Stimulated activated memory B cell treated with anti-CD40 and anti-IgM and Interleukin-4, amounts not matched to agents 10 μg/mL and 1 μg/mL and 100 μg/mL, for 72 hours (primary cell): Measurements from ENCODE around the gene ZNF81.
"Not testable (repeated sequence)": the region's sequence is repeated elsewhere in the genome, so short reads cannot be mapped to it uniquely, and the experiment has no call there.

Experiments used
- ATAC-seq: fragments of 150-1000 bp; cut with Tn5 transposase; 2 replicates; pipeline ENCODE4 v1.10.0; 2021
- H3K27ac Mint-ChIP-seq: one replicate; pipeline ENCODE4 v1.8.0; 2022; ENCODE audit warnings: mild to moderate bottlenecking, mixed read lengths
- H3K27me3 Mint-ChIP-seq: one replicate; pipeline ENCODE4 v1.8.0; 2022; ENCODE audit warnings: mixed read lengths
- H3K36me3 Mint-ChIP-seq: one replicate; pipeline ENCODE4 v1.8.0; 2022; ENCODE audit warnings: mixed read lengths
- H3K4me1 Mint-ChIP-seq: one replicate; pipeline ENCODE4 v1.8.0; 2022; ENCODE audit warnings: mixed read lengths
- H3K4me3 Mint-ChIP-seq: one replicate; pipeline ENCODE4 v1.8.0; 2022; ENCODE audit warnings: mild to moderate bottlenecking, moderate library complexity, mixed read lengths
- H3K9me3 Mint-ChIP-seq: one replicate; pipeline ENCODE4 v1.8.0; 2022; ENCODE audit warnings: mixed read lengths

ZNF81 gene

DNA sequence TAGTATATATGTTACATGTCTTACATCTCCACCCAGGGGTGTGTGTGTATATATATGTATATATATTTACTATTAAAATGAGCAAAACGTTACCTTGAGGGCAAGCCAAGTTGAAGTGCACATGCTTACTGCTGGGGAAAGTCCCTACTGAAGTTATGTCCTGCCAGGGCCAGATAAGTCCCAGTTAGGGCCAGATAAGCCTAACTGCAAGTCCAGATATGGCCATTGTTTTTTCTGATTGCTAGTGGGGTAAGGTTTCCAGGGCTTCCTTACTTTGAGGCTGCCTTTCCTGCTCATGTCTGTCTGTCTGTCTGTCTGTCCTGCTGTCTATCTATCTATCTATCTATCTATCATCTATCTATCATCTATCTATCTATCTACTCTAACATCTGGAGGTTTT, 19.3 kb upstream of the ZNF81 start:
- no peak overlapping the region for H3K4me3 Mint-ChIP-seq
- H3K27ac Mint-ChIP-seq: no peak overlapping the region
- peaks cover 4% of the 10 kb centered on the region for H3K9me3 Mint-ChIP-seq
- peaks cover 6% of the 10 kb centered on the region for H3K27me3 Mint-ChIP-seq
- ATAC-seq: no peak
- no peaks in the 10 kb centered on the region for H3K36me3 Mint-ChIP-seq
- no peaks in the 10 kb centered on the region for H3K4me1 Mint-ChIP-seq

DNA sequence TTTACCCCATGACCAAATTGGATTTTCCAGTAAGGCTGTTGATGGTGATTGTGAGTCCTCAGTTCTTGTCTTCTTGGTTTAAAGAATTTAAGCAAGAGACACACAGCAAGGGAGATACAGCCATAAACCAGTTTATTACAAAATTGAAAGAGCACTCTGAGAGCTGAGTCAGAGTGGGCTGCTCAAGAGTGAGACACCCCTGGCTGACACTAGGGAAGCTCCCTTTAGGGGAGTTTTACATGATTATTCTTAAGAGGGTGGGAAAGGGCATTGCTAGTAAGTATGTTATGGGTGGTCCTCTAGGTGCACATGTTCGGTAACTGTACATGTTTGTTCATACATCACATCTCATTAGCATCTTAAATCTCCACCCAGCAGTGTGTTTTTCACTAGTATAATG, 18.8 kb upstream of the ZNF81 start:
- Mint-ChIP-seq H3K9me3 (peaks cover 4% of the 10 kb centered on the region), H3K27me3 (peaks cover 2% of the 10 kb centered on the region), H3K36me3 (no peaks in the 10 kb centered on the region), H3K4me1 (no peaks in the 10 kb centered on the region), H3K4me3 (no peak overlapping the region), H3K27ac (no peak overlapping the region)
- no peak for ATAC-seq

DNA sequence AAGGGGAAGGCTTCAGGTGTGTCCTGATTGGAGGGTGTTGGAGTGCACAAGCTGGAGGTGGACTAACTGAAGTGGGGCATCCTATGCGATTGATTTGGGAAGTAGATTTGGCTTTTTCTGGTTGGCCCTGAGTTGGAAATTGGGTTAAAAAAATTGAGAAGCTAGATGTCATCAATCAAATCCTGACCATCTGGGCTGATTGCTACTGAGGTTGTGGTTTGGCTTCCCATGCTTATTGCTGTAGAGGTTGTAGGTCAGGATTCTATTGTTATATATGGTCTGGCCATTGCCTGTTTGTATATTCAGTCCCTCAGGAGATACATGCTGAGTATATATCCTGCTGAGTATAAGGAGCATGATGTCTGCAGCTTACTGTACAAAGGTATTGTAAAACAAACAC, 7.7 kb upstream of the ZNF81 start:
- H3K9me3 Mint-ChIP-seq: no peaks in the 10 kb centered on the region
- ATAC-seq: no peak
- no peak overlapping the region for H3K27ac Mint-ChIP-seq
- H3K27me3 Mint-ChIP-seq: no peaks in the 10 kb centered on the region
- H3K4me1 Mint-ChIP-seq: no peaks in the 10 kb centered on the region
- H3K36me3 Mint-ChIP-seq: peaks cover under 1% of the 10 kb centered on the region
- no peak overlapping the region for H3K4me3 Mint-ChIP-seq

DNA sequence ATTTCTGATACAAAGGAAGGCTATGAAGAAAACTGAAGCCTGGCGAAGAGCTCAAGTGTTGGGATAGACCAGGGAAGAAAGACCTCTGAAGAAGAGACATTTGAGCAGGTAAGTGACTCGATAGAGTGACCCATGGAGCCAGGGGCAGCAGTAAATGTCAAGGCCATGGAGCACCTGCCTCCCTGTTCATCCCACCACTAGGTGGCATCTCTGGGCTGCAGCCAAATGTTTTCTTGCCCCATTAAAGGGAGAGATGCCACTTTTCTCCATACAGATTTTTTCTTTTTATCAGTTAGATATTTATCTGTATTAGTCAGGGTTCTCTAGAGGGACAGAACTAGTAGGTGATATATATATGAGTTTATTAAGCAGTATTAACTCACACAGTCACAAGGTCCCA, 4.9 kb upstream of the ZNF81 start:
- H3K4me3 Mint-ChIP-seq: no peak overlapping the region
- no peaks in the 10 kb centered on the region for H3K9me3 Mint-ChIP-seq
- H3K36me3 Mint-ChIP-seq: no peaks in the 10 kb centered on the region
- no peak for ATAC-seq
- peaks cover 5% of the 10 kb centered on the region for H3K4me1 Mint-ChIP-seq
- no peak overlapping the region for H3K27ac Mint-ChIP-seq
- no peaks in the 10 kb centered on the region for H3K27me3 Mint-ChIP-seq

DNA sequence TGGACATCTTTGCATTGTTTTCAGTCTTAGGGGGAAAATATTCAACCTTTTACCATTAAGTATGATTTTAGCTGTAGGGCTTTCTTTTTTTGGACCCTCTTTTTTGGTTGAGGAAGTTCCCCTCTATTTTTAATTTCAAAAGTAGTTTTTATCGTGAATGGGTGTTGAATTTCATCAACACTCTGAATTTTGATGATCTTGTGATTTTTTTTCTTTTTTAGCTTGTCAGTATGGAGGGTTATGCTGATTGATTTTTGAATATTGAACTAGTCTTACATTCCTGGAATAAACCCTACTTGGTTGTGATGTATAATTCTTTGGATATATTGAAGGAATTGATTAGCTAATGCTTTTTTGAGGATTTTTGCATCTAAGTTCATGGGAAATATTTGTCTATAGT, 1.7 kb downstream of the ZNF81 start:
- no peaks in the 10 kb centered on the region for H3K9me3 Mint-ChIP-seq
- no peak overlapping the region for H3K27ac Mint-ChIP-seq
- H3K36me3 Mint-ChIP-seq: peaks cover 9% of the 10 kb centered on the region
- ATAC-seq: no peak
- peaks cover 23% of the 10 kb centered on the region for H3K4me1 Mint-ChIP-seq
- H3K4me3 Mint-ChIP-seq: no peak overlapping the region
- H3K27me3 Mint-ChIP-seq: no peaks in the 10 kb centered on the region

DNA sequence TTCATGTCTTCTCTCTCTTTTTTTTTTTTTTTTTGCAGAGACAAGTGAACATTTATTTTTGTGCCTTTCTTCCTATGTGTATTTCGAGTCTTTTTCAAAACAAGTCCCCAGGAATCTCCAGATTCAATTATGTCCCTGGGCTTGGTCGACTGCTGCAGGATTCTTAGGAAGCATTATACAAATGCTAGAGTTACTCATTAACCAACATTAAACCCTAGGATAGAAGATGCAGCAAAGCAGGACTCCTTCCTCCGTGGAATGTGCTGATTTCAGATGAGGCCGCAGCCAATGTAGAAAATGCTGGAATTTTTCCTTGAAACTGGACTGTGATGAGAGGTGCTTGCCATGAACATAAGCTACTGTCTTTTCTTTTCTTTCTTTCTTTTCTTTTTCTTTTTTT, 3.4 kb downstream of the ZNF81 start:
- Mint-ChIP-seq H3K27me3 (no peaks in the 10 kb centered on the region), H3K4me1 (peaks cover 23% of the 10 kb centered on the region), H3K9me3 (no peaks in the 10 kb centered on the region), H3K36me3 (peaks cover 11% of the 10 kb centered on the region), H3K4me3 (no peak overlapping the region), H3K27ac (no peak overlapping the region)
- no peak for ATAC-seq

DNA sequence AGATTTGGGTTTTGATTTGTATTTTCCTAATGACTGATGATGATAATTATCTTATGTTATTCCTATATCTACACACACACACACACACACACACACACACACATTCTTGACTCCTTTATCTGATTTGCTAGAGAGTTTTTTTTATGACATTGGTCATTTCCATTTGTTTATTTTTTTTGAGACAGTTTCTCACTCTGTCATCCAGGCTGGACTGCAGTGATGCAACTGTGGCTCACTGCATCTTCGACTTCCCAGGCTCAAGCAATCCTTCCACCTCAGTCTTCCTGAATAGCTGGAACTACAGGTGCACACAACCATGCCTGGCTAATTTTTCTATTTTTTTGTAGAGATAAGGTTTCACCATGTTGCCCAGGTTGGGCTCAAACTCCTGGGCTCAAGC, 6.7 kb downstream of the ZNF81 start:
- H3K9me3 Mint-ChIP-seq: no peaks in the 10 kb centered on the region
- H3K4me3 Mint-ChIP-seq: no peak overlapping the region
- peaks cover 21% of the 10 kb centered on the region for H3K36me3 Mint-ChIP-seq
- no peaks in the 10 kb centered on the region for H3K27me3 Mint-ChIP-seq
- peaks cover 10% of the 10 kb centered on the region for H3K4me1 Mint-ChIP-seq
- no peak for ATAC-seq
- no peak overlapping the region for H3K27ac Mint-ChIP-seq

DNA sequence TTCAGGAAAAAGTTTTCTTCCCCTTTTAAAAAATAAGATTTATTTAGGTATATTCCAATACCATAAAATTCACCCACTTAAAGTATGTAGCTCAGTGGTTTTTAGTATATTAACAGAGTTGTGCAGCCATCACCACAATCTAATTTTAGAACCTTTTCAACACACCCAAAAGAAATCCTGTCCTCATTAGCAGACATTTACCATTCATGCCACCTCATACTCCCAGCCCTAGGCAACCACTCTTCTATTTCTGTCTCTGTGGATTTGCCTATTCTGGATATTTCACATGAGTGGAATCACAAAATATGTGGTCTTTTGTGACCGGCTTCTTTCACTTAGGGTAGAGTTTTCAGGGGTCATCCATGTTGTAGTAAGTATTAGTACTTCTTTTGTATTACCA, 7.4 kb downstream of the ZNF81 start:
- H3K36me3 Mint-ChIP-seq: peaks cover 25% of the 10 kb centered on the region
- H3K27me3 Mint-ChIP-seq: no peaks in the 10 kb centered on the region
- H3K4me1 Mint-ChIP-seq: peaks cover 6% of the 10 kb centered on the region
- no peak overlapping the region for H3K27ac Mint-ChIP-seq
- no peak overlapping the region for H3K4me3 Mint-ChIP-seq
- H3K9me3 Mint-ChIP-seq: no peaks in the 10 kb centered on the region
- no peak for ATAC-seq

DNA sequence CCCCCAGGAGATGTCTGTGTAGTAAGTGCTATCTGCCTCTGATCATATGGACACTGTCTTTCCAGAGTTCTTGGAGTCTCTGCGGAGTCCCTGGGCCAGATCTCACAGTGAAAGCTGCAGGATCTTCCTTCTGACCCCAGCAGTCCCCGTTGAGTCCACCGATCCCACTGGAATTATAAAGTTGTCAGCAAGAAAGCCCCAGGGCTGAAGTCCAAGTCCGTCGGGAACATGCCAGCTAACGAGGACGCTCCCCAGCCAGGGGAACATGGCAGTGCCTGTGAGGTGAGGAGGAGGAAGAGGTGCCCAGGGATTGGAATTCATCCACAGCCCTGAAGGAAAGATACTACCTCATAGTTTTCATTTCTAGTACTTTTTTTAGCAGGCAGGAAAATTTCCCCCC, 9.3 kb downstream of the ZNF81 start:
- Mint-ChIP-seq H3K27me3 (no peaks in the 10 kb centered on the region), H3K27ac (no peak overlapping the region)

DNA sequence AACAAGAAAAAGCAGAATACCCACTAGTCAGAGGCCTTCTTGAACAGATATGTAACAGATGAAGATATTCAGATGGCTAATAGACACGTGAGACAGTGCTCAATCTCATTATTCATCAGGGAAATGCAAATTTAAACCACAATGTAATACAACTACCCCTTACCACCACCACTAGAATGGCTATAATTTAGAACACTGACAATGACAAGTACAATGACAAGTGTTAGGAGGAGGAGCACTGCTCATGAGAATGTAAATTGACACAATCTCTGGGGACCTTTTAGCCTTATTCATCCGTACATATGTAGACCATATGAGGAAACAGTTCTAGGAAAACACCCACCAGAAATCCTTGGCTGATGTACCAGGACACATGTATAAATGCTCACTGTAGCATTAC, 13.1 kb downstream of the ZNF81 start:
- Mint-ChIP-seq H3K9me3 (no peaks in the 10 kb centered on the region), H3K27me3 (no peaks in the 10 kb centered on the region), H3K4me3 (no peak overlapping the region), H3K27ac (no peak overlapping the region), H3K4me1 (peaks cover 11% of the 10 kb centered on the region), H3K36me3 (peaks cover 33% of the 10 kb centered on the region)
- no peak for ATAC-seq

More for the DNA sequence above, 9.3 kb downstream of the ZNF81 start:
- peaks cover 35% of the 10 kb centered on the region for H3K36me3 Mint-ChIP-seq
- no peaks in the 10 kb centered on the region for H3K9me3 Mint-ChIP-seq
- ATAC-seq: no peak
- peaks cover 18% of the 10 kb centered on the region for H3K4me1 Mint-ChIP-seq
- no peak overlapping the region for H3K4me3 Mint-ChIP-seq

DNA sequence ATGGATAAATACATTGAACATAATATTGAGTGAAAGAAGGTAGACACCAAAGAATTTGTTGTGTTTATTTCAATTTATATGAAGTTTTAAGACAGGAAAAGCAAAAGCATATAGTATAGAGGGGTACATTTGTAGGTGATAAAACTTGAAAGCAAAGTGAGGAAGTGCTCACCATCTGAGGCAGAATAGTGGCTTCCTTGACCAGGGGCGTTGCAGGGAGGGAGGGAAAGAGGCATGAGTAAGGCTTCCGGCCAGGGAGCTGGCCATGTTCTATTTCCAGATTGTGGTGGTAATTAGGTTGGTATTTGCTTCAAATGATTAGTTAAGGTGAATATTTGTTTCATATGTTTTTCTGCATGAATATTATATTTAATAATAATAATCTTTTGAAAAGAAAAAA, 13.7 kb downstream of the ZNF81 start:
- H3K27ac Mint-ChIP-seq: not testable (repeated sequence)

DNA sequence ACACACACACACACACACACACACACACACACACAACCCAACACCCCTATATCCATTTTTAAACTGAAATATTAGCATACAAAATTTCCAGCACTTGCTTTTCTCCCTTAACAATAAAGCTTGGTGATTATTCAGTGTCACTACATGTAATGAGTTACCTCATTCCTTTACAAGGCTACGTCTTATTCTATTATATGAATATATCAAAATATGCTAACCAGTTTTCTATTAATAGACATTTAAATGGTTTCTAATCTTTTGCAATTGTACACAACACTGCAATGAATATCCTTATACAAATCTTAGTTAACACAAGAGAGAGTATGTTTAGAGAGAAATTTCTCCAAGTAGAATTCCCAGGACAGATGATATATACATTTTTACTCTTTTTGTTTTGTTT, 14.2 kb downstream of the ZNF81 start:
- H3K4me1 Mint-ChIP-seq: peaks cover 11% of the 10 kb centered on the region
- H3K4me3 Mint-ChIP-seq: no peak overlapping the region
- H3K27me3 Mint-ChIP-seq: no peaks in the 10 kb centered on the region
- no peak for ATAC-seq
- no peaks in the 10 kb centered on the region for H3K9me3 Mint-ChIP-seq
- no peak overlapping the region for H3K27ac Mint-ChIP-seq
- H3K36me3 Mint-ChIP-seq: peaks cover 33% of the 10 kb centered on the region

More for the DNA sequence above, 13.7 kb downstream of the ZNF81 start:
- H3K9me3 Mint-ChIP-seq, ATAC-seq, H3K27me3 Mint-ChIP-seq, H3K4me3 Mint-ChIP-seq: not testable (repeated sequence)
- H3K36me3 Mint-ChIP-seq: peaks cover 33% of the 10 kb centered on the region
- H3K4me1 Mint-ChIP-seq: peaks cover 11% of the 10 kb centered on the region

DNA sequence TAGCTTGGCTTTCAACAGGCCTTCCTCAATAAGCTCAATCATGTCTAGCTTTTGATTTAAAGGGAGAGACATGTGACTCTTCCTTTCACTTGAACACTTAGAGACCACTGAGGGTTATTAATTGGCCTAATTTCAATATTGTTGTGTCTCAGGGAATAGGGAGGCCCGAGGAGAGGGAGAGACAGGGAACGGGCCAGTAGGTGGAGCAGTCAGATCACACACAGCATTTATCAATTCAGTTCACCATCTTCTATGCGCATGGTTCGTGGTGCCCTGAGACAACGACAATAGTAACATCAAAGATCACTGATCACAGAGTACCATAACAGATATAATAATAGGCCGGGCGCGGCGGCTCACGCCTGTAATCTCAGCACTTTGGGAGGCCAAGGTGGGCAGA, 17.8 kb downstream of the ZNF81 start:
- no peak for ATAC-seq
- Mint-ChIP-seq H3K9me3 (no peaks in the 10 kb centered on the region), H3K36me3 (peaks cover 32% of the 10 kb centered on the region), H3K27me3 (no peaks in the 10 kb centered on the region), H3K27ac (no peak overlapping the region), H3K4me3 (no peak overlapping the region), H3K4me1 (peaks cover 8% of the 10 kb centered on the region)

DNA sequence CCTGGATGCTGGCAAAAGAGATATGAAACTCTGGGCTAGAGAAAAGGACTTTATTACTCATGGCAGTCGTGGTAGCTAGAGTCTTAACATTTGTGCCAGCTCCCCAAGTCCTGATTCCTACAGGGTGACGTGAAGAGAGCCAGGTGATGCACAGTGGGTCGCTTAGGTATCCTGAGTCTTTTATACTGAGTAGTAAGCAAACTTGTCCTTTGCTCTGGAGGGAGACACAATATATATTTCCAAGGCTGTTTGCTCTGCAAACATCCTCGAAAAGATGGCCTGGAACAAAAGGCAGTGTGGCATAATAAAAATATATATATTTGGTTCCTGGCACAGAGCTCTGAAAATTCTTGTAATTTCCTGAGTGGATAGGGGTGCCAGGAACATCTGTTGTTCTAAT, 23.0 kb downstream of the ZNF81 start:
- Mint-ChIP-seq H3K27me3 (no peaks in the 10 kb centered on the region), H3K4me1 (no peaks in the 10 kb centered on the region), H3K9me3 (no peaks in the 10 kb centered on the region), H3K27ac (no peak overlapping the region), H3K4me3 (no peak overlapping the region), H3K36me3 (peaks cover 40% of the 10 kb centered on the region)
- no peak for ATAC-seq

DNA sequence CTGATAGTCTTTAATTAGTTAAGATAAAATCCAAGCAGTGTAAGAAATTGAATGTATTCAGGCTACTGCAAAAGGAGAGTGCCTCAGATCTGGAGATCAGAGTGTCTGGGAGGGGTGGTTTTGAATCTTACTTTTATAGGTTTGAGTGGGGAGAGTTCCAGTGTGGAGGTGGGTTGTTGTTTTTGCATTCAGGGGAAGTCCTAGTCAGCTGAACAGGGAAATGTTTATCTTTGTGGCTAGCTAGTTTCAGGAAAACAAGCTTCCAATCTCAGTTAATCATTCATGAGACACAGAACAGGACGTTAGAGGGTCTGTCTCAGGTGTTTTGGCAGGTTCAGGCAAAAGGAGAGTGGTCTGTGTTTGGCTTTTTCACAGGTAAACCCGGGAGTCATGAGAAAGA, 26.0 kb downstream of the ZNF81 start:
- no peaks in the 10 kb centered on the region for H3K27me3 Mint-ChIP-seq
- H3K9me3 Mint-ChIP-seq: no peaks in the 10 kb centered on the region
- H3K4me1 Mint-ChIP-seq: no peaks in the 10 kb centered on the region
- no peak for ATAC-seq
- no peak overlapping the region for H3K27ac Mint-ChIP-seq
- peaks cover 41% of the 10 kb centered on the region for H3K36me3 Mint-ChIP-seq
- H3K4me3 Mint-ChIP-seq: no peak overlapping the region

DNA sequence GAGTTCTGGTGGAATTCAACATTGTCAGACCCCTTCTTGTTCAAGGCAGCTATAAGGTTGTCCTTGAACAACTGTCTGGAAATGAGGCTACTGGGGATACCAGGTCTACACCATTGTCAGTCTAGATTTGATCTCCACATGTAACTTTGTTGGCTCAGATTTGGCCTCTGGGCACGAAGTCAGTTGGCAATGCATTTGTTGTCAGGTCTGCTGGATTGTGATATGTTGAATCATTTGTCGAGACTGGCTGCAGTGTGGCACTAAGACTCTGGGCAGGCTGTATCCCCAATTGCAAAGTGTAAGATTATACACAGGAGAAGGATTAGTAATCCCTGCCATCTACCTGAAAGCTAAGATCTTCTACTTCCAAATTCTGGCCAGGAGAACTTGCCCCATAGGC, 26.5 kb downstream of the ZNF81 start:
- H3K9me3 Mint-ChIP-seq: no peaks in the 10 kb centered on the region
- no peak overlapping the region for H3K4me3 Mint-ChIP-seq
- no peak for ATAC-seq
- H3K27me3 Mint-ChIP-seq: no peaks in the 10 kb centered on the region
- H3K4me1 Mint-ChIP-seq: no peaks in the 10 kb centered on the region
- H3K36me3 Mint-ChIP-seq: peaks cover 37% of the 10 kb centered on the region
- no peak overlapping the region for H3K27ac Mint-ChIP-seq

DNA sequence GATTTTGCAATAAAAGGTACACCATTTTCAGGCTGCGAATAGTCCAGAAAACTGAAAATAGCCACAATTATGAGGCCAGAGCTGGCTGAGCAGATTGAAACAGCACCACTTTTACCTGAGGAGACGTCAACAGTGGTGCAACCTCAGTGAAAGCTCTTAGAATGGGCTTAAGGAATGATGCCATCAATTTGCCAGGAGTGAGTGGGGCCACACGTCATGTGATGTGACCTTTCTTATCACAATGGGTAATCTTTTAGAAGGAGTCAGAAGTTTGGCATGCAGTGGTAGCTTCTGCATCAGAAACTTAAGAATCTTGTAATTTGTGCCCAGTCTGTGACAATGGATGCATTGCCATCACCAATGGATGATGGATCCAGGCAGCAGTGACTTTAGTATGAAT, 27.6 kb downstream of the ZNF81 start:
- H3K4me3 Mint-ChIP-seq: no peak overlapping the region
- ATAC-seq: no peak
- no peaks in the 10 kb centered on the region for H3K27me3 Mint-ChIP-seq
- H3K4me1 Mint-ChIP-seq: no peaks in the 10 kb centered on the region
- H3K36me3 Mint-ChIP-seq: peaks cover 29% of the 10 kb centered on the region
- no peak overlapping the region for H3K27ac Mint-ChIP-seq
- H3K9me3 Mint-ChIP-seq: no peaks in the 10 kb centered on the region
